Endothelial cell of umbilical vein (primary cell): ENCODE results near the gene SLC22A15. TPM values are rescaled to one million over a fixed set of nuclear protein-coding genes. Genes with fewer than 3 reads are reported as not detected.

Experiments used
- BruUV-seq: library from RNA; stranded (reverse); fragments of 400-500 nt; replicated peaks from 2 replicates; lab custom pipeline; 2021; lab: Mats Ljungman, UMichigan
- CTCF ChIA-PET: fragments of 300-600, 350-600 bp; sonication (Branson Sonifier 250); formaldehyde crosslinking; loops from one replicate; lab custom pipeline; 2021; ENCODE audit warnings: antibody characterized with exemption, inconsistent platforms; lab: Charles Lee
- POLR2A ChIA-PET: fragments of 300-600, 350-600 bp; sonication (Branson Sonifier 250); formaldehyde crosslinking; loops from one replicate; lab custom pipeline; 2021; ENCODE audit warnings: antibody characterized with exemption, inconsistent platforms; lab: Charles Lee
- DNase-seq: peaks from one replicate; pipeline ENCODE4 v3.0.0-alpha.2; 2011; ENCODE audit warnings: low read depth, low spot score
- FAIRE-seq: peaks from 2 replicates; lab custom pipeline; 2011; peaks lifted over from hg19 to GRCh38; lab: Jason Lieb, UNC
- H2AFZ ChIP-seq: 2 replicates; pipeline ENCODE4 v1.6.0; 2012; ENCODE audit warnings: low read depth, low read length, control low read depth, inconsistent platforms
- H3K27ac ChIP-seq: 2 replicates; pipeline ENCODE4 v1.5.1; 2011; ENCODE audit warnings: low read depth, mild to moderate bottlenecking, control low read depth, low read length, moderate library complexity; ENCODE audit not compliant: insufficient read depth
- H3K27me3 ChIP-seq, 2 experiments: 2 replicates each; pipeline versions ENCODE4 v1.6.0 to v1.6.1; 2011; ENCODE audit warnings: low read length in 2 of 2, mixed read lengths in 1 of 2; ENCODE audit not compliant: control insufficient read depth in 2 of 2, insufficient read depth in 2 of 2
- H3K36me3 ChIP-seq, 2 experiments: 2 replicates in 1 of 2; 3 replicates in 1 of 2; pipeline ENCODE4 v1.5.1; 2011; ENCODE audit warnings: low read length in 2 of 2, mild to moderate bottlenecking in 1 of 2, moderate library complexity in 1 of 2; ENCODE audit not compliant: control insufficient read depth in 2 of 2, insufficient read depth in 2 of 2; ENCODE audit errors: extremely low read depth in 1 of 2
- H3K4me1 ChIP-seq: 3 replicates; pipeline ENCODE4 v1.5.1; 2011; ENCODE audit warnings: mild to moderate bottlenecking, low read length; ENCODE audit not compliant: control insufficient read depth, insufficient read depth; ENCODE audit errors: extremely low read depth
- H3K4me2 ChIP-seq: 2 replicates; pipeline ENCODE4 v1.6.1; 2011; ENCODE audit warnings: low read length, control low read depth, mixed read lengths; ENCODE audit not compliant: insufficient read depth
- H3K4me3 ChIP-seq, 3 experiments: fragments of 200-600 bp in 1 of 3; sonication (generic), shearing (Covaris generic) in 1 of 3; replicated peaks in 1 of 3; 2 replicates each; pipeline ENCODE4 v1.5.1; 2011 to 2016; ENCODE audit warnings: control low read depth in 3 of 3, low read length in 3 of 3, mild to moderate bottlenecking in 2 of 3, inconsistent platforms in 1 of 3, low read depth in 1 of 3, moderate library complexity in 1 of 3; ENCODE audit not compliant: insufficient read depth in 1 of 3
- H3K79me2 ChIP-seq: 2 replicates; pipeline ENCODE4 v1.6.0; 2012; ENCODE audit warnings: low read length, inconsistent platforms; ENCODE audit not compliant: control insufficient read depth, insufficient read depth
- H3K9ac ChIP-seq: replicated peaks from 2 replicates; pipeline ENCODE3; 2011; ENCODE audit warnings: low read length, control low read depth; ENCODE audit not compliant: insufficient read depth; ENCODE audit errors: extremely low read depth
- H3K9me1 ChIP-seq: replicated peaks from 3 replicates; pipeline ENCODE4 v1.6.0; 2011; ENCODE audit warnings: mild to moderate bottlenecking, low read length; ENCODE audit not compliant: control insufficient read depth, insufficient read depth; ENCODE audit errors: extremely low read depth
- H3K9me3 ChIP-seq: replicated peaks from 2 replicates; pipeline ENCODE4 v1.5.1; 2012; ENCODE audit warnings: low read length, inconsistent platforms; ENCODE audit not compliant: control insufficient read depth, insufficient read depth
- H4K20me1 ChIP-seq: replicated peaks from 2 replicates; pipeline ENCODE3; 2011; ENCODE audit warnings: mild to moderate bottlenecking, low read length; ENCODE audit not compliant: control insufficient read depth, insufficient read depth; ENCODE audit errors: extremely low read depth
- EZH2 ChIP-seq: IDR thresholded peaks from 2 replicates; pipeline ENCODE4 v1.6.1; 2012; ENCODE audit warnings: borderline replicate concordance, low read depth, mild to moderate bottlenecking, moderate library complexity, low read length, inconsistent platforms; ENCODE audit not compliant: severe bottlenecking
- FOS ChIP-seq: IDR thresholded peaks from 2 replicates; pipeline ENCODE4 v1.6.1; 2011; ENCODE audit warnings: mild to moderate bottlenecking, low read length, moderate library complexity, borderline replicate concordance; ENCODE audit not compliant: insufficient read depth
- GATA2 ChIP-seq: IDR thresholded peaks from 2 replicates; pipeline ENCODE4 v1.7.0; 2011; ENCODE audit warnings: low read depth, mild to moderate bottlenecking, moderate library complexity, mixed read lengths, low read length; ENCODE audit not compliant: insufficient read length, insufficient read depth
- MYC ChIP-seq: IDR thresholded peaks from one replicate; pipeline ENCODE4 v1.6.1; 2011; ENCODE audit warnings: mild to moderate bottlenecking, low read depth, low read length
- POLR2A ChIP-seq: IDR thresholded peaks from 2 replicates; pipeline ENCODE4 v1.6.1; 2012; ENCODE audit warnings: low read depth, mild to moderate bottlenecking, control low read depth, low read length
- dilution Hi-C: fragments of 300-500 bp; cut with MboI; formaldehyde crosslinking; loops from one replicate; pipeline ENCODE4 v1.15.0; 2019; ENCODE audit warnings: low sequenced_read_pairs; ENCODE audit not compliant: extremely low pct_ligation_motif_present
- intact Hi-C: fragments of 100-400 bp; cut with micrococcal nuclease; formaldehyde crosslinking; loops from one replicate; pipeline ENCODE4 v1.10.0; 2022
- polyA plus RNA-seq, 4 experiments: library from polyadenylated mRNA; depleted of rRNA in 3 of 4; stranded (reverse) in 3 of 4; unstranded in 1 of 4; fragments of >200 nt; gene quantifications; 2 replicates each; pipeline versions ENCODE4 v1.2.1 to v1.2.3, GENCODE V29; 2011 to 2012; ENCODE audit warnings: missing spikeins in 1 of 4
- total RNA-seq: library from RNA; stranded (reverse); gene quantifications from 2 replicates; pipeline ENCODE4 v1.2.3, GENCODE V29; 2021
- TF ChIP-seq, protein P1 (sequence below): IDR thresholded peaks from 2 replicates; pipeline ENCODE4 v1.6.1; 2011; ENCODE audit not compliant: insufficient read depth, insufficient read length
- TF ChIP-seq, protein P2 (sequence below), 2 donors: IDR thresholded peaks; 1 replicate in 1 of 2; 2 replicates in 1 of 2; pipeline ENCODE4 v1.5.1; 2011; ENCODE audit warnings: low read length in 2 of 2, mild to moderate bottlenecking in 2 of 2, moderate library complexity in 2 of 2, control low read depth in 1 of 2, inconsistent platforms in 1 of 2, low read depth in 1 of 2; ENCODE audit not compliant: insufficient read depth in 1 of 2; ENCODE audit errors: extremely low read depth in 1 of 2

Gene SLC22A15
- total and polyA plus RNA-seq, 2 donors (not counting 3 experiments of a cell fraction or from before 2014, with no cell fraction given), result 0.44 TPM; not detected in 1

DNA sequence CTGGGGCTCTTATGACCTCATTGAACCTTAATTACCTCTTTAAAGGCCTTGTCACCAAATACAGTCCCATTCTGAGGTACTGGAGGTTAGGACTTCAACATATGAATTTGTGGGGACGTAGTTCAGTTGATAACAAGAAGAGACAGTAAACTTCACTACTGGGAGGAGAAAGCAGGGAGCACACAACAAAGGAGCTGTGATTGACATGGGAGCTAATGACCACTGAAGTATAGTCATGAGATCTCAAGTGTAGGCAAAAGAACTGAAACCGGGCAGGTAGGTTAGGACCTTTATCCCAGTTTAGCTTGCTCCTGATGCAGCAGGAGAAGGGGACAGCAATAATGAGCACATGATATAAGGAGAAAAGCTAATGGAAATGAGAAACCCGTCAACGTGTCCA, 123.1 kb downstream of the SLC22A15 start:
- no peak for TF ChIP-seq GATA2
- TF ChIP-seq, protein P1, sequence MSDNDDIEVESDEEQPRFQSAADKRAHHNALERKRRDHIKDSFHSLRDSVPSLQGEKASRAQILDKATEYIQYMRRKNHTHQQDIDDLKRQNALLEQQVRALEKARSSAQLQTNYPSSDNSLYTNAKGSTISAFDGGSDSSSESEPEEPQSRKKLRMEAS, result no peak
- TF ChIP-seq MYC, result no peak
- TF ChIP-seq POLR2A, result no peak
- TF ChIP-seq EZH2, result no peak
- TF ChIP-seq, protein P2, sequence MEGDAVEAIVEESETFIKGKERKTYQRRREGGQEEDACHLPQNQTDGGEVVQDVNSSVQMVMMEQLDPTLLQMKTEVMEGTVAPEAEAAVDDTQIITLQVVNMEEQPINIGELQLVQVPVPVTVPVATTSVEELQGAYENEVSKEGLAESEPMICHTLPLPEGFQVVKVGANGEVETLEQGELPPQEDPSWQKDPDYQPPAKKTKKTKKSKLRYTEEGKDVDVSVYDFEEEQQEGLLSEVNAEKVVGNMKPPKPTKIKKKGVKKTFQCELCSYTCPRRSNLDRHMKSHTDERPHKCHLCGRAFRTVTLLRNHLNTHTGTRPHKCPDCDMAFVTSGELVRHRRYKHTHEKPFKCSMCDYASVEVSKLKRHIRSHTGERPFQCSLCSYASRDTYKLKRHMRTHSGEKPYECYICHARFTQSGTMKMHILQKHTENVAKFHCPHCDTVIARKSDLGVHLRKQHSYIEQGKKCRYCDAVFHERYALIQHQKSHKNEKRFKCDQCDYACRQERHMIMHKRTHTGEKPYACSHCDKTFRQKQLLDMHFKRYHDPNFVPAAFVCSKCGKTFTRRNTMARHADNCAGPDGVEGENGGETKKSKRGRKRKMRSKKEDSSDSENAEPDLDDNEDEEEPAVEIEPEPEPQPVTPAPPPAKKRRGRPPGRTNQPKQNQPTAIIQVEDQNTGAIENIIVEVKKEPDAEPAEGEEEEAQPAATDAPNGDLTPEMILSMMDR (IDR thresholded peaks at IDR 0.05; ENCODE audit: extremely low read depth in 1 of 2, insufficient read depth in 1 of 2, low read depth in 1 of 2, low read length in 2 of 2), result no peak
- TF ChIP-seq FOS, result no peak
- FAIRE-seq, result no peak
- H2AFZ ChIP-seq, result no peak overlapping the region

More for the DNA sequence above, 123.1 kb downstream of the SLC22A15 start:
- no TSS peak for BruUV-seq
- Histone ChIP-seq H3K79me2 (no peaks in the 10 kb centered on the region), H3K36me3 (no peaks in the 10 kb centered on the region), H3K4me1 (no peaks in the 10 kb centered on the region), H3K27ac (no peak overlapping the region), H4K20me1 (no peaks in the 10 kb centered on the region), H3K9me1 (no peaks in the 10 kb centered on the region), H3K9ac (no peak overlapping the region), H3K4me3 (no peak overlapping the region), H3K9me3 (no peaks in the 10 kb centered on the region), H3K27me3 (no peaks in the 10 kb centered on the region), H3K4me2 (no peak overlapping the region)
- POLR2A ChIA-PET, result no interaction called here
- dilution Hi-C loops, result no loop called here
- DNase-seq, result no peak
- intact Hi-C loops, result no loop called here
- CTCF ChIA-PET, result interaction anchor here (1.1 kb wide), 1 partner anchor 496 kb away, joined by 3 read pairs; no protein-coding TSS in a partner anchor
